CD4-positive, alpha-beta T cell treated with Interleukin-15 for 1 hour (primary cell): ENCODE measurements around the gene TSPAN1.

Experiments used
- DNase-seq: peaks from one replicate; pipeline ENCODE4 v3.0.0-alpha.2; 2020

TSPAN1 gene

GRCh38 chr1:46174448-46175231 is at the start of gene TSPAN1:
TSS of gene TSPAN1 (plus strand) at chr1:46175087. CDS start at chr1:46181108, 6,021 bp downstream.
- DNase-seq = no peak

GRCh38 chr1:46128344-46128743 is 46.5 kb upstream of the TSPAN1 start:
- no peak for DNase-seq

GRCh38 chr1:46130121-46130520 is 44.8 kb upstream of the TSPAN1 start:
- no peak for DNase-seq

GRCh38 chr1:46130606-46131005 is 44.3 kb upstream of the TSPAN1 start:
- DNase-seq = no peak

GRCh38 chr1:46131093-46131492 is 43.8 kb upstream of the TSPAN1 start:
- DNase-seq = no peak

GRCh38 chr1:46131712-46132528 is 43.0 kb upstream of the TSPAN1 start:
- DNase-seq = no peak

- DNase-seq = peak; percentile 92
Measured at GRCh38 chr1:46132529-46133180, 42.2 kb upstream of the TSPAN1 start, which contains the start of gene PIK3R3. TSS of gene PIK3R3 (minus strand) at chr1:46132629. CDS start at chr1:46131952, 677 bp downstream.

GRCh38 chr1:46133181-46133658 is 41.7 kb upstream of the TSPAN1 start:
- DNase-seq = no peak

GRCh38 chr1:46133781-46134350 is 41.0 kb upstream of the TSPAN1 start:
- no peak for DNase-seq

GRCh38 chr1:46134660-46135331 is 40.1 kb upstream of the TSPAN1 start:
- DNase-seq = no peak

GRCh38 chr1:46136711-46137110 is 38.2 kb upstream of the TSPAN1 start:
- DNase-seq = no peak

- DNase-seq = no peak
Measured at GRCh38 chr1:46137916-46138315, 37.0 kb upstream of the TSPAN1 start.

GRCh38 chr1:46148318-46148717 is 26.6 kb upstream of the TSPAN1 start:
- no peak for DNase-seq

- DNase-seq = no peak
Measured at GRCh38 chr1:46150085-46150484, 24.8 kb upstream of the TSPAN1 start.

GRCh38 chr1:46152016-46152415 is 22.9 kb upstream of the TSPAN1 start:
- DNase-seq = no peak

- DNase-seq = no peak
Measured at GRCh38 chr1:46153228-46153627, 21.7 kb upstream of the TSPAN1 start.

GRCh38 chr1:46153732-46154131 is 21.2 kb upstream of the TSPAN1 start:
- DNase-seq = no peak

GRCh38 chr1:46157916-46158311 is 17.0 kb upstream of the TSPAN1 start:
- no peak for DNase-seq

GRCh38 chr1:46158312-46159281 is 16.3 kb upstream of the TSPAN1 start:
- DNase-seq = no peak

- DNase-seq = no peak
Measured at GRCh38 chr1:46159516-46159915, 15.4 kb upstream of the TSPAN1 start.

- no peak for DNase-seq
Measured at GRCh38 chr1:46160212-46160611, 14.7 kb upstream of the TSPAN1 start.
